GM18508 (cell line): ENCODE data around the gene COL15A1.

Experiments used
- ATAC-seq: cut with Tn5 transposase; IDR thresholded peaks from one replicate; pipeline ENCODE4 v1.9.1; 2021; ENCODE audit warnings: moderate number of reproducible peaks; ENCODE audit not compliant: insufficient read depth, unreplicated experiment

Gene COL15A1

GRCh38 chr9:98913705-98914104 lies 30.0 kb upstream of the COL15A1 start:
- no peak for ATAC-seq

DNA sequence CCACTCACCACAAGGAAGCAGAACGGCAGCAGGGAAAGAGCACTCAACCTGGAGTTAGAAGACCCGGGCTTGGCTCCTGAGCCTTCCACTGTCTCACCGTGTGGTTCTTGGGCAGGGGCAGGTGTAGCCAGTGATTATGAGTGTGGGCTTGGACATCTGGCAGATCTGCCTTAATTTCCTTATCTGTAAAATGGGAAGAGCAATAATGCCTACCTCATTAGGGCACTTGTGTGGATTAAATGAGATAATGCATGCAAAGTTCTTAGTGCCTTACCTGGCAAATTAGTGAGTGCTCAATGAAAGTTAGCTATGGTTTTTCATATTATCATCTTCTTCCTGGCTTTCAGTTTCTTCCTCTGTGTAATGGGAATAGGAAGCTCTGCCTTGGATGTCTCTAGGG lies 28.1 kb upstream of the COL15A1 start:
- no peak for ATAC-seq

GRCh38 chr9:98916660-98917059 lies 27.0 kb upstream of the COL15A1 start:
- ATAC-seq: no peak

DNA sequence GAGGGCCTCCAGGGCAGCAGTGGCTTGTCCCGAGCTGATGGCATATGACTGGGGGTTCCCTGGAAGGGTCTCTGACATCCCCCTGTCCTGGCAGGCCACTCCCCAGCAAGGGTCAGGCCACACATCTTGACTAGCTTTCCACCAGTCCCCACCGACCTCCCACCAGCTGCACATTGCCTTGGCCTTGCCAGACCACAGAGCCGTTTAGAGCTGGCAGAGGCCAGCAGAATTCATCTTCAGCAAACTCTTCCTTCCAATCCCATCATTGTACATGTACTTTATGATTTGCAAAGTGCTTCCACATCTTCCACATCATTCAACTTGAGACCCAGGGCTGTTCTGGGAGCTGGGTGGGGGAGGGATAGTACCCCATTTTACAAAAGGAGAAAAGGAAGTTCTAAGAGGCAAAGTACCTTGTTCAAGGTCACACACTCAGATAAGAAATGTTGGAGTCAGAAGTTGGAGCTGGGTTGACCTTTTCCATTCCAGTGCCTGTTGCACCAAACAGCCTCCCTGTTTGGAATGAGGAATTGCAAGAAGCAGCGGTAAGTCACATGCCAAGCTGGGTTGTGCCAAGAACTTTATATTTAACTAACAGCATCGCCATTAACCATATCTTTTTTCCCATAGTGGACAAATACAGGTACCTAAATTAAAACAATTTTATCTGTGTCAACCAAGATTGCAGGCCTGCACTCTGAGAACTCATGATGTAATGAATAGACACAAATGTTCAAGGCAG lies 25.8 kb upstream of the COL15A1 start:
- ATAC-seq: no peak

DNA sequence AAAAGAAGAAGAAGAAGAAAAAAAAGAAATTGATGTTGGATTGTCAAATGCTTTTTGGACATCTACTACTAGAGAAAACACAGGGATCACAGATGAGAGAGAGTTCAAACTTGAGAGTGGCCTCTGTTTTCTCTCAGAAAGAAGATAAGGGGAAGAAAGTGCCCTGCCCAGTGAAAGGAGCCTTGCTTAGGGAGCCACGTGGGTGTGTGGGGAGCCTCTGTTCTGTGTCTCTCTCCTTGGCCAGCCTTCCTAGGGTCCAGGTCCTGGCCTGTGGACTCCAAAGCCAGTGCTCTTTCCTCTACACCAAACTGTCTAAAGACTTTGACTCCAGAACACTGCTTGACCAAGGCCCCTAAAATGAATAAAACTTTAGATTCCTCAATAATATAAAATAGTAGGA lies 22.0 kb upstream of the COL15A1 start:
- no peak for ATAC-seq

DNA sequence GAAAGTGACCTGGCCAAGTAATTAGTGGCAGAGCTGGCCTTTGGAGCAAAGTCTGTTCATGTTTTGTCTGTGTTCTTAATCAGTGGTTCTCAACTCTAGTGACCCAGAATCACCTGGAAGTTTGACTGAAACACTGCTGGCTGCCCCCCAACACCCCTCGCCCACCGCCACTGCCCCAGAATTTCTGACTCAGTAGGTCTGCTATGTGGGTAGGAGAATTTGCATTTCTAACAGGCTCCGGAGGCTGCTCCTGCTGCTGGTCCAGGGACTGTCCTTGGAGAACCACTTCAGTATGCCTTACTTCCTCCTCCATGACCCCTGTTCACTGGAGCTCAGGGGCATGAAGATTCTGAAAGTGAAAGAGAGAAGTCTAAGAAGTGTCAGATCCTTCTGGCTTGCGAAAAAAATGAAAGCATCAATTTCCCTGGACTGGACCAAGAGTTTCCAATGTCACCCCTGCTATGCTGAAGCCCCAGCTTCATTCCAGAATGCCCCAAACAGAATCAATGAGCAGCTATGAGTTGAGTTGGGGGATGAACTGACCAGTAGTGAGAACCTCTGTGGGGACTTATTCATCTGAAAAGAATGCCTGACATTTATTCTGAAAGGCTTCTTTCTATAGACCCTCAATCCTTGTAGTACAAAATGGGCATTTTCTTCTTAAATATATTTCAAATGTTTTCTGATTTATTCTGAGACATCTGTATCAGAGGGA lies 20.8 kb upstream of the COL15A1 start:
- ATAC-seq: no peak

DNA sequence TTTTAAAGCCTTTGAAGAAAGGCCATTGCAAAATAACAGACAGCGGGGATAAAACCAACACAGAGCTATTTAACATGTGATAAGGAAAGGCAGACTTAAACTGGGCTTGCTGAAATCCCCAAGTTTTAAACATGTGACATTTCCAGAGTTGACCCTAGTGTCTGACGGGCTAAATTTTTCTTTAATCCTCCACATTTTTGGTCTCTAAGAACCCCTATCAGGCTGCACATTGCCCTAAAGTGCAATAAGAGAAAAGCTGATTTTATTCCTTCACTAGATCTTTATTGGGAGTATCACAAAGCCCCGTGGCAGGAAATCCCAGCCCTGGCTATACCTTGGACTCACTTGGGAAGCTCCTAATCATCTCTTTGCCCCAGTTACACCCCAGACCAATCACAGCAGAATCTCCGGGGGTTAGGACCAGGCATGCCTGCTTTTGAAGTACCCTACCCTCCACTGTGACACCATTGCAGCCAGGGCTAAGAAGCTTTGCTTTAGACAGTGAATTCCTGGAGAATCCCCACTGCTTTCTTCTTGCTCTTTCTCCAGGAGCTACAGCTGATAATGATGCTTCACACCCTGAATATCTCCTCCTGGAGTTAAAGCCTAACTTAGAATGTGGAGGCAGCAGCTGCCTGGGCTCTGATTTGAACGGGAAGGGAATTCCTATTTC lies 20.1 kb upstream of the COL15A1 start:
- ATAC-seq: no peak

GRCh38 chr9:98924946-98925820 lies 18.5 kb upstream of the COL15A1 start:
- ATAC-seq: no peak

- ATAC-seq: no peak
Observed at GRCh38 chr9:98925956-98926355, 17.8 kb upstream of the COL15A1 start.

- no peak for ATAC-seq
Observed at GRCh38 chr9:98927724-98928123, 16.0 kb upstream of the COL15A1 start.

GRCh38 chr9:98929071-98929470 lies 14.6 kb upstream of the COL15A1 start:
- ATAC-seq: no peak

GRCh38 chr9:98929895-98930341 lies 13.8 kb upstream of the COL15A1 start:
- ATAC-seq: no peak

DNA sequence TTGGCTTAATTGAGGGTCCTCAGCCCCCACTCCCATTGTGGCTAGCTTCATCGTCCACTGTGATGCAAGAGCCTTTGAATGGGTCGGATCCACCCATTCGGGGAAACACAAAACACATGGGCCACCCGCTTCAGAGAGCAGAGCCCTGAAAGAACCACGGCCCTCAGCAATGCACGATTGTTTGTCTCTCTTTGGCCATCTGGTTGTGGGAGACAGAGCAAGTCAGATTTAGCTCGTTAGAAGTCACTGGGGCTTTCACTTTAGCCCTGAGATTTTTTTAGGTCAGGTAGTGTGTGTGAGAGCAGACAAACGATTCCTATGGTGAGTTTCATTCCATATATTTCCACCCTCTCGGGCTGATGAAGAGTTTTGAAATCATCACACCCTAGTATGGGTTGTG lies 12.9 kb upstream of the COL15A1 start:
- ATAC-seq: no peak

- no peak for ATAC-seq
Observed at GRCh38 chr9:98931600-98932389, 11.9 kb upstream of the COL15A1 start.

GRCh38 chr9:98933185-98933584 lies 10.5 kb upstream of the COL15A1 start:
- ATAC-seq: no peak

- ATAC-seq: no peak
Observed at GRCh38 chr9:98933890-98934289, 9.8 kb upstream of the COL15A1 start.

DNA sequence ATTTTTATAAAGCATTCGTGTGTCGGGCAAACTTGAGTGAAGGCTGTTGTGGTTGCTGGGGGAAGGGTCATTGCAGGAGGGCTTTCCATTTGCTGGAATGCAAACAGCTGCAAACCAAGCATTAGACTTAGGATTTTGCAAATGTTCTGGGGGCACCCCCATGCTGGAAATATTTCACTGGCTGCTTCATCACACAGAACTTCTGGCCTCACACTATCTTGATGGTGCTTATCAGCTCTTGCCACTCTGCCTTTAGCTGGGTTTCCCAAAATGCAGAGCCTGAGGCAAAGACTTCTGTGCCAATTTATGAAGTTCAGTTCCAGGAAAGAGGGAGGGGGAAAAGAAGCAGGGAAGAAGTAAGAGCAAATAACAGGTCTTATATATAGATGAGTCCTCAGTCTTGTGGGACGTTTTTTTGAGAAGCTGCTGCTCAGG lies 8.6 kb upstream of the COL15A1 start:
- ATAC-seq: no peak

- no peak for ATAC-seq
Observed at GRCh38 chr9:98940276-98940675, 3.4 kb upstream of the COL15A1 start.

GRCh38 chr9:98941946-98942523 lies 1.7 kb upstream of the COL15A1 start:
- ATAC-seq: no peak
